H1 (cell line): ENCODE measurements around the gene KRTAP12-3. TPM values are rescaled to one million over a fixed set of nuclear protein-coding genes. Genes with fewer than 3 reads are reported as not detected.

Experiments
- CREB1 ChIP-seq: IDR thresholded peaks from 2 replicates; pipeline ENCODE4 v1.6.1; 2012; ENCODE audit warnings: inconsistent platforms
- polyA plus RNA-seq, 7 experiments: library from polyadenylated mRNA; depleted of rRNA in 3 of 7; stranded (reverse) in 5 of 7; unstranded in 2 of 7; fragments of >200 nt in 5 of 7; fragments of 200-250 nt in 2 of 7; gene quantifications; 1 replicate in 5 of 7; 2 replicates in 1 of 7; 4 replicates in 1 of 7; pipeline versions ENCODE4 v1.2.1 to v1.2.3, GENCODE V29; 2011 to 2013; ENCODE audit warnings: missing spikeins in 2 of 7, mixed read lengths in 2 of 7
- total RNA-seq: library from RNA; stranded (reverse); fragmentation: NEBNext Ultra II Directional; extraction: Animal tissue kit (Norgen Biotek cat#: 25700); gene quantifications from 2 replicates; pipeline ENCODE4 v1.2.1, GENCODE V29; 2021
- TF ChIP-seq, protein P1 (sequence below), 3 experiments: IDR thresholded peaks; 1 replicate in 2 of 3; 2 replicates in 1 of 3; pipeline versions ENCODE4 v1.5.1 to v1.6.1; 2011; ENCODE audit warnings: low read length in 3 of 3, mild to moderate bottlenecking in 3 of 3, inconsistent platforms in 2 of 3, low read depth in 1 of 3, moderate library complexity in 1 of 3; ENCODE audit not compliant: insufficient read depth in 1 of 3; ENCODE audit errors: control extremely low read depth in 1 of 3

KRTAP12-3 gene
- total and polyA plus RNA-seq, 2 of the 8 experiments (the other 6 are each of a cell fraction or from before 2014, with no cell fraction given), result not detected

DNA sequence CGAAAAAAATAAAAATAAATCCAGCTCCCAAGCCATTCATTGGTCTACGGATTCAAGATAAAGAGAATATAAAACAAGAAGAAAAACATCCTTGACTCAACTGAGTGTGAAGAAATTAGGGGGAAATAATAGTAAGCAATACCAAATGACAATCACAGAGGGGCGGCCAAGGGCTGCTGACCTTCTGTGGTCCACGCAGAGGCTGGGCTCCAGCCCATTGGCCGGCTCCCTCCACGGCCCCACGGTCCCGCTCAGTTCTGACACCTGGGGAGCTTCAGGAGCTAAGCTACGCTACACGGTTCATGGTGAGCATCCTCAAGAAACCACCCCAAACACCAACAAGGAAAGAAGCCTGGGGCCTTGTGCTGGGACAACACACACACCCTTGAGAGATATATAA, 38.8 kb downstream of the KRTAP12-3 start (continued):
- TF ChIP-seq, protein P1, sequence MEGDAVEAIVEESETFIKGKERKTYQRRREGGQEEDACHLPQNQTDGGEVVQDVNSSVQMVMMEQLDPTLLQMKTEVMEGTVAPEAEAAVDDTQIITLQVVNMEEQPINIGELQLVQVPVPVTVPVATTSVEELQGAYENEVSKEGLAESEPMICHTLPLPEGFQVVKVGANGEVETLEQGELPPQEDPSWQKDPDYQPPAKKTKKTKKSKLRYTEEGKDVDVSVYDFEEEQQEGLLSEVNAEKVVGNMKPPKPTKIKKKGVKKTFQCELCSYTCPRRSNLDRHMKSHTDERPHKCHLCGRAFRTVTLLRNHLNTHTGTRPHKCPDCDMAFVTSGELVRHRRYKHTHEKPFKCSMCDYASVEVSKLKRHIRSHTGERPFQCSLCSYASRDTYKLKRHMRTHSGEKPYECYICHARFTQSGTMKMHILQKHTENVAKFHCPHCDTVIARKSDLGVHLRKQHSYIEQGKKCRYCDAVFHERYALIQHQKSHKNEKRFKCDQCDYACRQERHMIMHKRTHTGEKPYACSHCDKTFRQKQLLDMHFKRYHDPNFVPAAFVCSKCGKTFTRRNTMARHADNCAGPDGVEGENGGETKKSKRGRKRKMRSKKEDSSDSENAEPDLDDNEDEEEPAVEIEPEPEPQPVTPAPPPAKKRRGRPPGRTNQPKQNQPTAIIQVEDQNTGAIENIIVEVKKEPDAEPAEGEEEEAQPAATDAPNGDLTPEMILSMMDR (IDR thresholded peaks at IDR 0.05; ENCODE audit: control extremely low read depth in 1 of 3, insufficient read depth in 1 of 3, low read depth in 1 of 3, low read length in 3 of 3), result peak in 2 of 3 experiments; percentile 11 to 27; a peak in 3 of 4 replicates
- no peak for TF ChIP-seq CREB1
